IMR-90 (cell line): Measurements from ENCODE around the gene UBL3. TPM values are rescaled to one million over a fixed set of nuclear protein-coding genes. Genes with fewer than 3 reads are reported as not detected.

Experiments
- ATAC-seq: fragments of 200-7000 bp; cut with Tn5 transposase; 2 replicates; pipeline ENCODE4 v1.9.1; 2020; ENCODE audit warnings: low read depth, mild to moderate bottlenecking, moderate library complexity
- BruUV-seq: library from RNA; stranded (reverse); fragments of 400-500 nt; replicated peaks from 2 replicates; lab custom pipeline; 2021; lab: Mats Ljungman, UMichigan
- CTCF ChIA-PET: fragments of 300-600 bp; formaldehyde crosslinking; extraction: SDS; loops from one replicate; lab custom pipeline; 2021; ENCODE audit warnings: antibody characterized with exemption; lab: Yijun Ruan, JAX
- POLR2A ChIA-PET: fragments of 300-600 bp; sonication (Branson Sonifier 250); formaldehyde crosslinking; loops from one replicate; lab custom pipeline; 2022; ENCODE audit warnings: antibody characterized with exemption; ENCODE audit not compliant: unreplicated experiment; lab: Charles Lee
- DNase-seq: peaks from one replicate; pipeline ENCODE4 v3.0.0; 2013
- H2AFZ ChIP-seq: replicated peaks from 2 replicates; pipeline ENCODE3; 2013; ENCODE audit warnings: low read length, mild to moderate bottlenecking; ENCODE audit not compliant: poor library complexity
- H2AK5ac ChIP-seq: 2 replicates; pipeline ENCODE4 v1.6.1; 2013; ENCODE audit warnings: low read depth, low read length, inconsistent platforms
- H2AK9ac ChIP-seq: replicated peaks from 2 replicates; pipeline ENCODE3; 2013; ENCODE audit warnings: mild to moderate bottlenecking, low read depth, low read length, moderate library complexity; ENCODE audit not compliant: poor library complexity
- H2BK120ac ChIP-seq: 2 replicates; pipeline ENCODE4 v1.6.1; 2013; ENCODE audit warnings: low read depth, low read length, inconsistent platforms
- H2BK15ac ChIP-seq: 3 replicates; pipeline ENCODE4 v1.6.1; 2013; ENCODE audit warnings: low read depth, low read length, inconsistent platforms
- H2BK20ac ChIP-seq: 2 replicates; pipeline ENCODE4 v1.6.1; 2013; ENCODE audit warnings: low read depth, mild to moderate bottlenecking, inconsistent platforms, low read length, moderate library complexity
- H2BK5ac ChIP-seq: 2 replicates; pipeline ENCODE4 v1.6.1; 2013; ENCODE audit warnings: mild to moderate bottlenecking, low read depth, low read length, inconsistent platforms; ENCODE audit not compliant: poor library complexity, severe bottlenecking
- H3K14ac ChIP-seq: replicated peaks from 2 replicates; pipeline ENCODE4 v1.6.1; 2013; ENCODE audit warnings: low read depth, low read length, inconsistent platforms
- H3K18ac ChIP-seq: 2 replicates; pipeline ENCODE4 v1.6.1; 2013; ENCODE audit warnings: low read depth, low read length, control low read depth
- H3K23ac ChIP-seq: 2 replicates; pipeline ENCODE4 v1.6.1; 2013; ENCODE audit warnings: low read depth, low read length, inconsistent platforms
- H3K27ac ChIP-seq: 2 replicates; pipeline ENCODE4 v1.5.1; 2013; ENCODE audit warnings: mild to moderate bottlenecking, control low read depth, low read length; ENCODE audit not compliant: insufficient read depth
- H3K27me3 ChIP-seq: 2 replicates; pipeline ENCODE4 v1.6.1; 2013; ENCODE audit warnings: low read length; ENCODE audit not compliant: control insufficient read depth, insufficient read depth
- H3K36me3 ChIP-seq: 2 replicates; pipeline ENCODE4 v1.6.1; 2013; ENCODE audit warnings: low read length, mixed read lengths; ENCODE audit not compliant: control insufficient read depth, insufficient read depth
- H3K4ac ChIP-seq: 2 replicates; pipeline ENCODE4 v1.6.1; 2013; ENCODE audit warnings: low read depth, low read length, inconsistent platforms
- H3K4me1 ChIP-seq: 2 replicates; pipeline ENCODE4 v1.6.1; 2013; ENCODE audit warnings: low read length, mixed read lengths; ENCODE audit not compliant: control insufficient read depth, insufficient read depth
- H3K4me2 ChIP-seq: 2 replicates; pipeline ENCODE4 v1.6.1; 2013; ENCODE audit warnings: low read depth, mild to moderate bottlenecking, control low read depth, low read length, moderate library complexity
- H3K4me3 ChIP-seq: 2 replicates; pipeline ENCODE4 v1.5.1; 2013; ENCODE audit warnings: low read depth, mild to moderate bottlenecking, control low read depth, low read length, moderate library complexity; ENCODE audit not compliant: insufficient read depth
- H3K56ac ChIP-seq: 2 replicates; pipeline ENCODE4 v1.6.1; 2013; ENCODE audit warnings: low read length, inconsistent platforms; ENCODE audit not compliant: insufficient read depth; ENCODE audit errors: extremely low read depth
- H3K79me1 ChIP-seq, 2 experiments: 2 replicates each; pipeline ENCODE4 v1.6.1; 2013; ENCODE audit warnings: low read length in 2 of 2, inconsistent platforms in 1 of 2, low read depth in 1 of 2
- H3K9ac ChIP-seq: 2 replicates; pipeline ENCODE4 v1.6.1; 2013; ENCODE audit warnings: low read depth, low read length, control low read depth
- H3K9me1 ChIP-seq: 2 replicates; pipeline ENCODE4 v1.6.1; 2013; ENCODE audit warnings: low read length, inconsistent platforms; ENCODE audit not compliant: insufficient read depth
- H3K9me3 ChIP-seq: 2 replicates; pipeline ENCODE4 v1.6.1; 2013; ENCODE audit warnings: low read length; ENCODE audit not compliant: control insufficient read depth, insufficient read depth
- H4K20me1 ChIP-seq: 2 replicates; pipeline ENCODE4 v1.6.1; 2013; ENCODE audit warnings: low read length, inconsistent platforms; ENCODE audit not compliant: insufficient read depth
- H4K5ac ChIP-seq: 2 replicates; pipeline ENCODE4 v1.6.1; 2013; ENCODE audit warnings: mild to moderate bottlenecking, low read depth, low read length, control low read depth
- H4K8ac ChIP-seq, 2 experiments: 2 replicates each; pipeline ENCODE4 v1.6.1; 2013; ENCODE audit warnings: low read depth in 2 of 2, low read length in 2 of 2, control low read depth in 1 of 2, inconsistent platforms in 1 of 2
- H4K91ac ChIP-seq: 2 replicates; pipeline ENCODE4 v1.6.1; 2013; ENCODE audit warnings: low read depth, low read length, inconsistent platforms; ENCODE audit not compliant: insufficient read depth
- CEBPB ChIP-seq: IDR thresholded peaks from 2 replicates; pipeline ENCODE4 v1.6.1; 2012; ENCODE audit warnings: low read depth, low read length, improper control_type of control experiment
- FOS ChIP-seq: fragments of 150-350 bp; IDR thresholded peaks from 2 replicates; pipeline ENCODE4 v1.6.1; 2016; ENCODE audit warnings: low read depth, low read length
- MAZ ChIP-seq: IDR thresholded peaks from 2 replicates; pipeline ENCODE4 v1.6.1; 2012; ENCODE audit warnings: low read depth, mild to moderate bottlenecking, low read length, improper control_type of control experiment, moderate library complexity, borderline replicate concordance
- MXI1 ChIP-seq: IDR thresholded peaks from 2 replicates; pipeline ENCODE4 v1.6.1; 2012; ENCODE audit warnings: low read depth, mild to moderate bottlenecking, low read length, moderate library complexity, borderline replicate concordance
- USF2 ChIP-seq: fragments of 150-350 bp; IDR thresholded peaks from 2 replicates; pipeline ENCODE4 v1.6.1; 2017; ENCODE audit warnings: mild to moderate bottlenecking, antibody characterized with exemption, low read length, low read depth
- WGBS, 2 experiments: methylation state at CpG; one replicate each; pipeline versions ENCODE4 v1.1.5 to v1.1.7; 2013; ENCODE audit warnings: missing lambda C conversion rate in 2 of 2; ENCODE audit not compliant: insufficient read length in 1 of 2; ENCODE audit errors: extremely low coverage in 2 of 2; 5-methylcytosine and 5-hydroxymethylcytosine counted together
- dilution Hi-C: fragments of 300-500 bp; cut with HindIII; formaldehyde crosslinking; loops from one replicate; pipeline ENCODE4 v1.14.3; 2018; ENCODE audit warnings: low sequenced_read_pairs; ENCODE audit not compliant: unreplicated experiment
- in situ Hi-C: fragments of 300-500 bp; cut with MboI; formaldehyde crosslinking; loops from 3 replicates; pipeline ENCODE4 v1.14.3; 2019; ENCODE audit warnings: low sequenced_read_pairs, inconsistent platforms, mixed read lengths
- intact Hi-C: fragments of 100-400 bp; cut with micrococcal nuclease; formaldehyde crosslinking; loops from 2 replicates; pipeline ENCODE4 v1.10.0; 2022
- polyA plus RNA-seq, 3 experiments: library from polyadenylated mRNA; depleted of rRNA; stranded (reverse); fragments of >200 nt; gene quantifications; 2 replicates each; pipeline ENCODE4 v1.2.3, GENCODE V29; 2012; ENCODE audit warnings: low replicate concordance in 1 of 3
- total RNA-seq: library from RNA; depleted of rRNA; stranded (reverse); fragments of >200 nt; gene quantifications from 2 replicates; pipeline ENCODE4 v1.2.3, GENCODE V29; 2012

UBL3 gene
- total and polyA plus RNA-seq, 2 of the 4 experiments (the other 2 are of a cell fraction), result 16.0 to 19.9 TPM

DNA sequence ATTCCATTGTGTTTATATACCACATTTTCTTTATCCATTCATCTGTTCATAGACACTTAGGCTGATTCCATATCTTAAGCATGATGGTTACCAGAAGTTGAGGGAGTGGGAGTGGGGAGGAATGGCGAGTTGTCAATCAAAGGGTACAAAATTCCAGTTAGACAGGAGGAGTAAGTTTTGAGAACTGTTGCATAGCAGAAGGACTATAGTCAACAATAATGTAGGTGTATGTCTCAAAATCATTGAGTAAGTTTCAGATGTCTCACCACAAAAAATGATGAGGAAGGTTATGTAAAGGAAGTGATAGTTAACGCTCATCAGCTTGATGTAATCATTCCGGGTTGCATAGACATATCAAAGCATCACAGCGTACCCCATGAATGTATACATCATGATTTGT, 4.6 kb upstream of the UBL3 start:
- DNase-seq, result no peak
- no CpG with 5 or more reads among the region's 4 CpGs for whole genome bisulfite sequencing, 2 experiments
- H2BK120ac ChIP-seq, result no peak overlapping the region
- H3K18ac ChIP-seq, result no peak overlapping the region
- H3K9ac ChIP-seq, result no peak overlapping the region
- no peak for TF ChIP-seq FOS
- TF ChIP-seq MXI1, result no peak
- TF ChIP-seq CEBPB, result no peak
- TF ChIP-seq MAZ, result no peak
- TF ChIP-seq USF2, result no peak
- H2AK9ac ChIP-seq, result no peak overlapping the region
- in situ Hi-C loops (no loop called here), intact Hi-C loops (no loop called here), dilution Hi-C loops (no loop called here)
- no peak overlapping the region for H2AFZ ChIP-seq
- no peak overlapping the region for H4K91ac ChIP-seq
- CTCF ChIA-PET, result no interaction called here
- H3K27ac ChIP-seq, result no peak overlapping the region
- no peak overlapping the region for H3K14ac ChIP-seq
- POLR2A ChIA-PET, result no interaction called here
- no peak overlapping the region for H4K8ac ChIP-seq
- H3K36me3 ChIP-seq, result no peaks in the 10 kb centered on the region
- ATAC-seq, result no peak
- no peak overlapping the region for H3K56ac ChIP-seq
- H3K4me1 ChIP-seq, result peaks cover 4% of the 10 kb centered on the region; the same call in 1 of the 2 replicates
- H2BK15ac ChIP-seq, result no peak overlapping the region
- no peak overlapping the region for H4K5ac ChIP-seq
- H3K23ac ChIP-seq, result no peak overlapping the region
- no peak overlapping the region for H3K4me3 ChIP-seq
- no peak overlapping the region for H2AK5ac ChIP-seq
- H3K4ac ChIP-seq, result no peak overlapping the region
- H3K79me1 ChIP-seq, result no peaks in the 10 kb centered on the region
- peaks cover 4% of the 10 kb centered on the region; the same call in 1 of the 2 replicates for H3K9me1 ChIP-seq
- H4K20me1 ChIP-seq, result no peaks in the 10 kb centered on the region
- H3K4me2 ChIP-seq, result no peak overlapping the region
- no peaks in the 10 kb centered on the region for H3K27me3 ChIP-seq
- H2BK5ac ChIP-seq, result no peak overlapping the region
- BruUV-seq, result no TSS peak
- H3K9me3 ChIP-seq, result no peaks in the 10 kb centered on the region
- H2BK20ac ChIP-seq, result no peak overlapping the region
